Fibroblast of lung (primary cell): ENCODE data around the gene PGP.

Source experiments
- EZH2 ChIP-seq: IDR thresholded peaks from 2 replicates; pipeline ENCODE4 v1.5.1; 2012; ENCODE audit warnings: low read length, control low read depth, mild to moderate bottlenecking; ENCODE audit errors: missing control alignments
- TF ChIP-seq, protein P1 (sequence below), 2 donors: IDR thresholded peaks in 1 of 2; conservative IDR thresholded peaks in 1 of 2; 1 replicate in 1 of 2; 2 replicates in 1 of 2; pipeline ENCODE4 v1.5.1; 2011 to 2012; ENCODE audit warnings: low read length in 2 of 2, control low read depth in 1 of 2, inconsistent platforms in 1 of 2, low read depth in 1 of 2, mild to moderate bottlenecking in 1 of 2

DNA sequence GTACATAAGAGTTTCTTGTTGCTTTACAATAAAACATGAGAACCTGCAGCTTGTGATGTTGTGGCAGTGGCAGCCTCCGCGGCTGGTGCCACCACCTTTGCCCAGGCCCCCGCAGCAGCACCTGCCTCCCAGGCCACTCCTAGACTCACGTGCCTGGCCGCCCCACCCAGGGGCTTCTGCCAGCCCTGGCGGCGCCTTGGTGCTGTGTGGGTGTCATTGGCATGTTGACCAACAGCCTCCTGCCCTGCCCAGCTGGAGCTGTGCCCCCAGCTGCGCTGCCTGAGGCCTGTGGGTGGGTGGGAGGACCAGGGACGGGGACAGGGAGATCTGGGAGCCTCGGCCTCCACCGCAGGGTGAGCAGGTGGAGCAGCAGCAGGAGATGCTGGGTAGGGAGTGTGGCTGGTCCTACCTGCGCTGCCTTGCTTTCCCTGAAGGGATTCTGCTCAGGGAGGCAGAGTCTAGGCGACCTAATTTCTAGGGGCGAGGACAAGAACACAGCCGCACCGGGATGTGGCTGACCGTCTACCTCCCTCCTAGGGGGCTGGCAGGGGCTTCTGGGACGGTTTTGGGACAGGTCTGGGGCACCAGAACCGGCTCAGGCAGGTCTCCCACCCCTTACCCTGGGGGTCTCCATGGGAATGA, 21.2 kb upstream of the PGP start:
- no peak for TF ChIP-seq EZH2
- TF ChIP-seq, protein P1, sequence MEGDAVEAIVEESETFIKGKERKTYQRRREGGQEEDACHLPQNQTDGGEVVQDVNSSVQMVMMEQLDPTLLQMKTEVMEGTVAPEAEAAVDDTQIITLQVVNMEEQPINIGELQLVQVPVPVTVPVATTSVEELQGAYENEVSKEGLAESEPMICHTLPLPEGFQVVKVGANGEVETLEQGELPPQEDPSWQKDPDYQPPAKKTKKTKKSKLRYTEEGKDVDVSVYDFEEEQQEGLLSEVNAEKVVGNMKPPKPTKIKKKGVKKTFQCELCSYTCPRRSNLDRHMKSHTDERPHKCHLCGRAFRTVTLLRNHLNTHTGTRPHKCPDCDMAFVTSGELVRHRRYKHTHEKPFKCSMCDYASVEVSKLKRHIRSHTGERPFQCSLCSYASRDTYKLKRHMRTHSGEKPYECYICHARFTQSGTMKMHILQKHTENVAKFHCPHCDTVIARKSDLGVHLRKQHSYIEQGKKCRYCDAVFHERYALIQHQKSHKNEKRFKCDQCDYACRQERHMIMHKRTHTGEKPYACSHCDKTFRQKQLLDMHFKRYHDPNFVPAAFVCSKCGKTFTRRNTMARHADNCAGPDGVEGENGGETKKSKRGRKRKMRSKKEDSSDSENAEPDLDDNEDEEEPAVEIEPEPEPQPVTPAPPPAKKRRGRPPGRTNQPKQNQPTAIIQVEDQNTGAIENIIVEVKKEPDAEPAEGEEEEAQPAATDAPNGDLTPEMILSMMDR (conservative IDR thresholded peaks at IDR 0.05 in 1 of 2, IDR thresholded peaks at IDR 0.05 in 1 of 2; ENCODE audit: low read depth in 1 of 2, low read length in 2 of 2): no peak
